Prostate gland (tissue), 2 donors: ENCODE data around the gene ADAT2. TPM values are rescaled to one million over a fixed set of nuclear protein-coding genes. Genes with fewer than 3 reads are reported as not detected.

ENCODE experiments used
- DNase-seq: peaks from one replicate; pipeline ENCODE4 v3.0.0-alpha.2; 2019; ENCODE audit warnings: low spot score
- H3K27ac ChIP-seq, 2 donors: fragments of 200-600 bp; sonication (generic); 2 replicates each; pipeline ENCODE4 v1.5.1; 2017 to 2019
- H3K27me3 ChIP-seq: fragments of 200-600 bp; sonication (generic); replicated peaks from 2 replicates; pipeline ENCODE4 v1.5.1; 2019; ENCODE audit not compliant: insufficient read depth
- H3K36me3 ChIP-seq, 2 donors: fragments of 200-600 bp; sonication (generic); 1 replicate in 1 of 2; 2 replicates in 1 of 2; pipeline versions ENCODE4 v1.5.1 to v1.8.1; 2017 to 2019
- H3K4me1 ChIP-seq: fragments of 200-600 bp; sonication (generic); replicated peaks from 2 replicates; pipeline ENCODE4 v1.5.1; 2019
- H3K4me3 ChIP-seq, 2 donors: fragments of 200-600 bp; sonication (generic); 2 replicates each; pipeline ENCODE4 v1.5.1; 2017 to 2019
- H3K9me3 ChIP-seq: fragments of 200-600 bp; sonication (generic); 2 replicates; pipeline ENCODE4 v1.5.1; 2017
- POLR2A ChIP-seq: fragments of 450-650 bp; IDR thresholded peaks from one replicate; pipeline ENCODE4 v1.6.1; 2016; ENCODE audit warnings: antibody characterized with exemption, mild to moderate bottlenecking
- POLR2AphosphoS5 ChIP-seq: sonication (generic); formaldehyde crosslinking; IDR thresholded peaks from one replicate; pipeline ENCODE4 v1.6.1; 2017; ENCODE audit warnings: antibody characterized with exemption
- WGBS: methylation state at CpG from one replicate; pipeline ENCODE4 v1.1.5; 2018; 5-methylcytosine and 5-hydroxymethylcytosine counted together
- intact Hi-C: fragments of 100-400 bp; cut with DNase I; formaldehyde crosslinking; loops from one replicate; pipeline ENCODE4 v1.14.2; 2022
- total RNA-seq, 2 donors: library from RNA; depleted of rRNA; stranded (reverse); fragments of >200 nt; gene quantifications; one replicate each; pipeline ENCODE4 v1.1.0, GENCODE V29; 2016
- TF ChIP-seq, protein P1 (sequence below), 4 experiments: fragments of 200-600 bp in 2 of 4; fragments of 450-650 bp in 2 of 4; sonication (generic) in 2 of 4; IDR thresholded peaks; 1 replicate in 3 of 4; 2 replicates in 1 of 4; pipeline ENCODE4 v1.5.1; 2016 to 2019; ENCODE audit warnings: antibody characterized with exemption in 4 of 4, mild to moderate bottlenecking in 2 of 4, moderate library complexity in 2 of 4

Gene ADAT2
- total RNA-seq, 2 donors from 2014 or later = 3.2 to 4.2 TPM

- Histone ChIP-seq H3K9me3 (no peaks in the 10 kb centered on the region), H3K27me3 (no peaks in the 10 kb centered on the region), H3K4me1 (no peaks in the 10 kb centered on the region), H3K4me3 (no peak overlapping the region), H3K36me3 (no peaks in the 10 kb centered on the region), H3K27ac (no peak overlapping the region)
- TF ChIP-seq, protein P1, sequence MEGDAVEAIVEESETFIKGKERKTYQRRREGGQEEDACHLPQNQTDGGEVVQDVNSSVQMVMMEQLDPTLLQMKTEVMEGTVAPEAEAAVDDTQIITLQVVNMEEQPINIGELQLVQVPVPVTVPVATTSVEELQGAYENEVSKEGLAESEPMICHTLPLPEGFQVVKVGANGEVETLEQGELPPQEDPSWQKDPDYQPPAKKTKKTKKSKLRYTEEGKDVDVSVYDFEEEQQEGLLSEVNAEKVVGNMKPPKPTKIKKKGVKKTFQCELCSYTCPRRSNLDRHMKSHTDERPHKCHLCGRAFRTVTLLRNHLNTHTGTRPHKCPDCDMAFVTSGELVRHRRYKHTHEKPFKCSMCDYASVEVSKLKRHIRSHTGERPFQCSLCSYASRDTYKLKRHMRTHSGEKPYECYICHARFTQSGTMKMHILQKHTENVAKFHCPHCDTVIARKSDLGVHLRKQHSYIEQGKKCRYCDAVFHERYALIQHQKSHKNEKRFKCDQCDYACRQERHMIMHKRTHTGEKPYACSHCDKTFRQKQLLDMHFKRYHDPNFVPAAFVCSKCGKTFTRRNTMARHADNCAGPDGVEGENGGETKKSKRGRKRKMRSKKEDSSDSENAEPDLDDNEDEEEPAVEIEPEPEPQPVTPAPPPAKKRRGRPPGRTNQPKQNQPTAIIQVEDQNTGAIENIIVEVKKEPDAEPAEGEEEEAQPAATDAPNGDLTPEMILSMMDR (IDR thresholded peaks at IDR 0.05) = no peak
- TF ChIP-seq POLR2A (no peak), POLR2AphosphoS5 (no peak)
- no peak for DNase-seq
- 95% methylated on average over 1 of the region's 1 CpG for WGBS
- intact Hi-C loops = no loop called here
These were observed 39.7 kb upstream of the ADAT2 start for GRCh38 chr6:143490244-143490643.

DNA sequence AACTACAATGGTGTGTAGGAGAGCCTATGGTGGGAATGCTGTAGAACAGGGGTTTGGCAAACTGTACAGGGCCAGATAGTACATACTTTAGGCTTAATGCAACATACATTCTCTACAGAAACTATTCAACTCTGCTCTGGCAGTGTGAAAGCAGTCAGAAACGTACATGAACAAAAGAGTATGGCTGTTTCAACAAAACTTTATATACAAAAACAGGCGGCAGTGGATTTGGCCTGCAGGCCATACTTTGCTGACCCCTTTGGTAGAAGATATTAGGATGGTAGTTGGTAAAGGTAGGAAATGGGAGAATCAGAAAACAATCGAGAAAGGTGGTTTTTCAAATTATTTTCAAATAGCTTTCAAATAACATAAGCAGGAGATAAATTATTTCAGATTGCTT, 36.3 kb upstream of the ADAT2 start:
- H3K27me3 ChIP-seq = no peaks in the 10 kb centered on the region
- intact Hi-C loops = no loop called here
- H3K4me3 ChIP-seq = no peak overlapping the region
- no peak for DNase-seq
- TF ChIP-seq, protein P1 (IDR thresholded peaks at IDR 0.05) = no peak
- TF ChIP-seq POLR2AphosphoS5 = no peak
- no peak for TF ChIP-seq POLR2A
- H3K4me1 ChIP-seq = no peaks in the 10 kb centered on the region
- no peaks in the 10 kb centered on the region for H3K36me3 ChIP-seq
- H3K27ac ChIP-seq = no peak overlapping the region
- no peaks in the 10 kb centered on the region for H3K9me3 ChIP-seq
- 73% methylated on average over 3 of the region's 3 CpGs for WGBS

DNA sequence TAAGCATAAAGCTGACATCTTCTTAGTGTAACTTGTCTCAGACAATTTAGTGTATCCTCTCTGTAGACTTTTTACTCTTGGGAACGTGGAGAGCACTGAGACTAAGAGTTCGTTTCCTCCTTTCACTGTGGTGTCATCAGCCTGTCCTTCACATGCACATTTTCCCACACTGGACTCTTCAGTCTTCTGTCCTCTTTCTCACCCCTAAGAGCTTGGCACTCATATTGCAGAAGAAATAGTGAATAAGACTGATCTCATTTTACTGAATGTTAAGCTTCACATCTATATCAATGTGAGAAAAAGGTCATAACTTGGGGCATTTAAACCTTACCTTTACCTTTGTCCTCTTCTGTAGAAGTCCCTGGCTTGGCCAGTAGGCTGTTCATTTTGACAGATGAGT, 35.5 kb upstream of the ADAT2 start:
- H3K9me3 ChIP-seq = no peaks in the 10 kb centered on the region
- WGBS = 81% methylated on average over 2 of the region's 2 CpGs

DNA sequence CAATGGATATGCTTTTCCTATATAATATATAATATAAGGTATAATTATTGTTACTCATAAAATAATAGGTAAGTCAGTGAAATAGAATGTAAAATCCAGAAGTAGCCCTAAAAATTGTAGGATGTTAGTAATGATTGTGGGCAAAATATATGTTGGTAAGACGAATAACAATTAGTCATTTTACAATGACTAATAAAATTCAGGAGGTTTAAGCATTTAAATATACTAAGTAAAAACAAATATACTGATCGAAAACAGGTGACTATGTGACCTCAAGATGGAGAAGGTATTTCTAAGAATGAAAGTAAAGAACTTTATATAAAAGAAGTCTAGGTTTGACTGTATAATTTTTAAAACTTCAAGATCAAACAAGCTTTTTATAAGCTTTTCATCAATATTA, 32.1 kb upstream of the ADAT2 start:
- no peaks in the 10 kb centered on the region for H3K36me3 ChIP-seq
- H3K27ac ChIP-seq = no peak overlapping the region
- no peaks in the 10 kb centered on the region for H3K9me3 ChIP-seq
- H3K4me1 ChIP-seq = no peaks in the 10 kb centered on the region
- TF ChIP-seq POLR2AphosphoS5 (no peak), POLR2A (no peak)
- TF ChIP-seq, protein P1 (IDR thresholded peaks at IDR 0.05) = no peak
- 83% methylated on average over 2 of the region's 2 CpGs for WGBS
- no peaks in the 10 kb centered on the region for H3K27me3 ChIP-seq
- DNase-seq = no peak
- H3K4me3 ChIP-seq = no peak overlapping the region
- intact Hi-C loops = no loop called here

More for the DNA sequence above, 35.5 kb upstream of the ADAT2 start:
- no peaks in the 10 kb centered on the region for H3K36me3 ChIP-seq
- TF ChIP-seq POLR2AphosphoS5 (no peak), POLR2A (no peak)
- TF ChIP-seq, protein P1 (IDR thresholded peaks at IDR 0.05) = no peak
- intact Hi-C loops = no loop called here
- no peak overlapping the region for H3K4me3 ChIP-seq
- no peaks in the 10 kb centered on the region for H3K4me1 ChIP-seq
- H3K27ac ChIP-seq = no peak overlapping the region
- H3K27me3 ChIP-seq = no peaks in the 10 kb centered on the region
- DNase-seq = no peak

- no peak for TF ChIP-seq POLR2AphosphoS5
- Histone ChIP-seq H3K4me1 (no peaks in the 10 kb centered on the region), H3K27ac (no peak overlapping the region), H3K9me3 (no peaks in the 10 kb centered on the region), H3K36me3 (no peaks in the 10 kb centered on the region), H3K27me3 (no peaks in the 10 kb centered on the region), H3K4me3 (no peak overlapping the region)
- 94% methylated on average over 3 of the region's 3 CpGs for WGBS
- DNase-seq = no peak
- intact Hi-C loops = no loop called here
These were observed 28.1 kb upstream of the ADAT2 start for GRCh38 chr6:143478479-143479062.
